GM12892 (cell line): Measurements from ENCODE around the gene EFCAB8.
"Not testable (repeated sequence)": the region's sequence is repeated elsewhere in the genome, so short reads cannot be mapped to it uniquely, and the experiment has no call there.

Experiments
- DNase-seq: peaks from one replicate; pipeline ENCODE4 v3.0.0; 2011; ENCODE audit not compliant: insufficient read length
- FAIRE-seq: peaks from 2 replicates; lab custom pipeline; 2011; peaks lifted over from hg19 to GRCh38; lab: Jason Lieb, UNC
- POLR2A ChIP-seq: IDR thresholded peaks from 2 replicates; pipeline ENCODE4 v1.6.1; 2011; ENCODE audit warnings: low read depth, low read length, control low read depth
- POLR2AphosphoS5 ChIP-seq: IDR thresholded peaks from 2 replicates; pipeline ENCODE4 v1.6.1; 2011; ENCODE audit warnings: low read depth, low read length, control low read depth
- TAF1 ChIP-seq: IDR thresholded peaks from 2 replicates; pipeline ENCODE4 v1.6.1; 2011; ENCODE audit warnings: low read depth, mild to moderate bottlenecking, control low read depth, low read length, borderline replicate concordance

The EFCAB8 gene

GRCh38 chr20:32973077-32973717, 114.5 kb downstream of the EFCAB8 start:
- FAIRE-seq (peak; percentile 5), DNase-seq (no peak)
- no peak for TF ChIP-seq POLR2A
- no peak for TF ChIP-seq TAF1
- no peak for TF ChIP-seq POLR2AphosphoS5

GRCh38 chr20:32974204-32975064, 115.7 kb downstream of the EFCAB8 start:
- DNase-seq, FAIRE-seq: not testable (repeated sequence)

GRCh38 chr20:32975121-32975520, 116.4 kb downstream of the EFCAB8 start:
- not testable (repeated sequence) for FAIRE-seq, DNase-seq

GRCh38 chr20:32975698-32976674, 117.3 kb downstream of the EFCAB8 start:
- no peak for FAIRE-seq

GRCh38 chr20:32976746-32977145, 118.0 kb downstream of the EFCAB8 start:
- FAIRE-seq, result no peak

More at GRCh38 chr20:32975698-32976674, 117.3 kb downstream of the EFCAB8 start:
- TF ChIP-seq POLR2AphosphoS5 (no peak), POLR2A (no peak), TAF1 (no peak)
- DNase-seq, result no peak

GRCh38 chr20:32977281-32978008, 118.7 kb downstream of the EFCAB8 start:
- DNase-seq (no peak), FAIRE-seq (no peak)
- no peak for TF ChIP-seq POLR2AphosphoS5
- no peak for TF ChIP-seq TAF1
- TF ChIP-seq POLR2A, result no peak

More at GRCh38 chr20:32976746-32977145, 118.0 kb downstream of the EFCAB8 start:
- DNase-seq, result no peak
- TF ChIP-seq TAF1 (no peak), POLR2AphosphoS5 (no peak), POLR2A (no peak)

- no peak for FAIRE-seq
These were observed 119.2 kb downstream of the EFCAB8 start for GRCh38 chr20:32978009-32978335.

GRCh38 chr20:32979201-32979998, 120.7 kb downstream of the EFCAB8 start:
- DNase-seq (no peak), FAIRE-seq (no peak)
- no peak for TF ChIP-seq TAF1
- TF ChIP-seq POLR2AphosphoS5, result no peak
- no peak for TF ChIP-seq POLR2A

More at GRCh38 chr20:32978009-32978335, 119.2 kb downstream of the EFCAB8 start:
- no peak for DNase-seq
- no peak for TF ChIP-seq POLR2AphosphoS5
- TF ChIP-seq TAF1, result no peak
- no peak for TF ChIP-seq POLR2A

GRCh38 chr20:32980131-32980941, 121.6 kb downstream of the EFCAB8 start:
- FAIRE-seq, result no peak
- no peak for TF ChIP-seq POLR2AphosphoS5
- no peak for TF ChIP-seq TAF1
- no peak for TF ChIP-seq POLR2A
- no peak for DNase-seq
